Astrocyte (in vitro differentiated cells and primary cell): ENCODE measurements around the gene SH3BP2. TPM values are rescaled to one million over a fixed set of nuclear protein-coding genes. Genes with fewer than 3 reads are reported as not detected.

Source experiments
- DNase-seq: peaks from one replicate; pipeline ENCODE4 v3.0.0-alpha.2; 2010; ENCODE audit warnings: low read depth
- FAIRE-seq: peaks from 2 replicates; lab custom pipeline; 2011; peaks lifted over from hg19 to GRCh38; lab: Jason Lieb, UNC
- H2AFZ ChIP-seq: 2 replicates; pipeline ENCODE4 v1.6.0; 2012; ENCODE audit warnings: low read depth, low read length, inconsistent platforms
- H3K27ac ChIP-seq: 2 replicates; pipeline ENCODE4 v1.5.1; 2011; ENCODE audit warnings: low read depth, low read length, inconsistent platforms
- H3K27me3 ChIP-seq: 2 replicates; pipeline ENCODE4 v1.6.0; 2011; ENCODE audit warnings: low read length, inconsistent platforms; ENCODE audit not compliant: insufficient read depth
- H3K36me3 ChIP-seq: 2 replicates; pipeline ENCODE4 v1.5.1; 2011; ENCODE audit warnings: low read length, inconsistent platforms; ENCODE audit not compliant: insufficient read depth
- H3K4me1 ChIP-seq: 2 replicates; pipeline ENCODE4 v1.5.1; 2011; ENCODE audit warnings: low read length, inconsistent platforms; ENCODE audit not compliant: insufficient read depth
- H3K4me2 ChIP-seq: 2 replicates; pipeline ENCODE4 v1.6.0; 2012; ENCODE audit warnings: low read length, inconsistent platforms
- H3K4me3 ChIP-seq: 2 replicates; pipeline ENCODE4 v1.5.1; 2011; ENCODE audit warnings: low read depth, mild to moderate bottlenecking, low read length, inconsistent platforms; ENCODE audit not compliant: insufficient read depth
- H3K79me2 ChIP-seq: 2 replicates; pipeline ENCODE4 v1.6.0; 2012; ENCODE audit warnings: mild to moderate bottlenecking, low read length, inconsistent platforms; ENCODE audit not compliant: insufficient read depth
- H3K9ac ChIP-seq: 2 replicates; pipeline ENCODE4 v1.6.0; 2012; ENCODE audit warnings: mild to moderate bottlenecking, low read length, inconsistent platforms
- H3K9me3 ChIP-seq: 2 replicates; pipeline ENCODE4 v1.5.1; 2012; ENCODE audit warnings: low read depth, mild to moderate bottlenecking, low read length, inconsistent platforms; ENCODE audit not compliant: insufficient read depth
- H4K20me1 ChIP-seq: 2 replicates; pipeline ENCODE4 v1.6.0; 2012; ENCODE audit warnings: low read length, inconsistent platforms; ENCODE audit not compliant: insufficient read depth
- H3K27ac Mint-ChIP-seq: one replicate; pipeline ENCODE4 v1.8.0; 2021; ENCODE audit warnings: mild to moderate bottlenecking, mixed read lengths; ENCODE audit not compliant: unreplicated experiment
- H3K27me3 Mint-ChIP-seq: one replicate; pipeline ENCODE4 v1.8.0; 2021; ENCODE audit warnings: low read depth, mixed read lengths; ENCODE audit not compliant: unreplicated experiment
- H3K36me3 Mint-ChIP-seq: one replicate; pipeline ENCODE4 v1.8.0; 2021; ENCODE audit warnings: low read depth, mixed read lengths; ENCODE audit not compliant: unreplicated experiment
- H3K4me1 Mint-ChIP-seq: one replicate; pipeline ENCODE4 v1.8.0; 2021; ENCODE audit warnings: low read depth, mixed read lengths; ENCODE audit not compliant: unreplicated experiment
- H3K4me3 Mint-ChIP-seq: one replicate; pipeline ENCODE4 v1.8.0; 2021; ENCODE audit warnings: mild to moderate bottlenecking, moderate library complexity, mixed read lengths; ENCODE audit not compliant: unreplicated experiment
- H3K9me3 Mint-ChIP-seq: one replicate; pipeline ENCODE4 v1.8.0; 2021; ENCODE audit warnings: mild to moderate bottlenecking, mixed read lengths; ENCODE audit not compliant: unreplicated experiment
- CTCF ChIP-seq: IDR thresholded peaks from 2 replicates; pipeline ENCODE4 v1.5.1; 2011; ENCODE audit warnings: low read depth, mild to moderate bottlenecking, inconsistent platforms, low read length, moderate library complexity; ENCODE audit not compliant: insufficient read depth
- EZH2 ChIP-seq: IDR thresholded peaks from 2 replicates; pipeline ENCODE4 v1.6.1; 2012; ENCODE audit warnings: mild to moderate bottlenecking, low read length, inconsistent platforms; ENCODE audit not compliant: insufficient read depth
- total RNA-seq: library from RNA; stranded (reverse); gene quantifications from 2 replicates; pipeline ENCODE4 v1.2.1, GENCODE V29; 2021

SH3BP2 gene
- total RNA-seq, 1 donor from 2014 or later = 33.7 TPM

GRCh38 chr4:2823301-2823670 lies 30.4 kb downstream of the SH3BP2 start:
- Histone ChIP-seq H3K79me2 (peaks cover 35% of the 10 kb centered on the region), H3K9ac (no peak overlapping the region), H3K27me3 (no peaks in the 10 kb centered on the region), H3K9me3 (no peaks in the 10 kb centered on the region), H3K4me1 (no peaks in the 10 kb centered on the region), H3K4me2 (no peak overlapping the region), H3K4me3 (no peak overlapping the region), H3K27ac (no peak overlapping the region), H3K36me3 (peaks cover 6% of the 10 kb centered on the region), H4K20me1 (peaks cover 58% of the 10 kb centered on the region), H2AFZ (no peak overlapping the region)
- TF ChIP-seq EZH2 (no peak), CTCF (no peak)
- Mint-ChIP-seq H3K27me3 (no peaks in the 10 kb centered on the region), H3K27ac (no peak overlapping the region), H3K4me1 (no peaks in the 10 kb centered on the region), H3K4me3 (no peak overlapping the region), H3K9me3 (no peaks in the 10 kb centered on the region), H3K36me3 (peaks cover 13% of the 10 kb centered on the region)
- DNase-seq = no peak
- FAIRE-seq = no peak

GRCh38 chr4:2823671-2824328 lies 30.9 kb downstream of the SH3BP2 start:
- Histone ChIP-seq H3K27me3 (no peaks in the 10 kb centered on the region), H3K9ac (no peak overlapping the region), H3K36me3 (peaks cover 6% of the 10 kb centered on the region), H3K4me3 (no peak overlapping the region), H3K79me2 (peaks cover 30% of the 10 kb centered on the region), H3K9me3 (no peaks in the 10 kb centered on the region), H3K4me1 (no peaks in the 10 kb centered on the region), H2AFZ (no peak overlapping the region), H3K4me2 (no peak overlapping the region), H4K20me1 (peaks cover 58% of the 10 kb centered on the region), H3K27ac (no peak overlapping the region)
- Mint-ChIP-seq H3K4me1 (no peaks in the 10 kb centered on the region), H3K4me3 (no peak overlapping the region), H3K27me3 (no peaks in the 10 kb centered on the region), H3K9me3 (no peaks in the 10 kb centered on the region), H3K36me3 (peaks cover 18% of the 10 kb centered on the region), H3K27ac (no peak overlapping the region)
- no peak for FAIRE-seq
- TF ChIP-seq CTCF (no peak), EZH2 (no peak)
- no peak for DNase-seq

GRCh38 chr4:2824329-2824835 lies 31.5 kb downstream of the SH3BP2 start:
- Mint-ChIP-seq H3K27ac (no peak overlapping the region), H3K36me3 (peaks cover 18% of the 10 kb centered on the region), H3K4me1 (no peaks in the 10 kb centered on the region), H3K4me3 (no peak overlapping the region), H3K9me3 (no peaks in the 10 kb centered on the region), H3K27me3 (no peaks in the 10 kb centered on the region)
- Histone ChIP-seq H2AFZ (no peak overlapping the region), H3K27ac (no peak overlapping the region), H3K4me1 (no peaks in the 10 kb centered on the region), H3K27me3 (no peaks in the 10 kb centered on the region), H4K20me1 (peaks cover 57% of the 10 kb centered on the region), H3K9ac (no peak overlapping the region), H3K4me3 (no peak overlapping the region), H3K9me3 (no peaks in the 10 kb centered on the region), H3K36me3 (peaks cover 6% of the 10 kb centered on the region), H3K4me2 (no peak overlapping the region), H3K79me2 (peaks cover 24% of the 10 kb centered on the region)
- TF ChIP-seq CTCF = no peak
- no peak for TF ChIP-seq EZH2
- no peak for DNase-seq
- no peak for FAIRE-seq
